CD4-positive, alpha-beta T cell treated with Interleukin-15 for 1 hour (primary cell): ENCODE measurements around the gene DUS4L.
"Not testable (repeated sequence)": the region's sequence is repeated elsewhere in the genome, so short reads cannot be mapped to it uniquely, and the experiment has no call there.

Experiments used
- DNase-seq: peaks from one replicate; pipeline ENCODE4 v3.0.0-alpha.2; 2020

Gene DUS4L

GRCh38 chr7:107563775-107564552 lies at the start of gene DUS4L, which contains the start of gene COG5:
Gene DUS4L, plus strand, starts transcription at chr7:107563971. Its CDS starts 3,100 bp downstream, at chr7:107567071.
Gene COG5, minus strand, starts transcription at chr7:107563920. Its CDS starts 24 bp downstream, at chr7:107563896.
- DNase-seq = peak; percentile 81

- no peak for DNase-seq
Measured at GRCh38 chr7:107526672-107527071, 37.1 kb upstream of the DUS4L start.

GRCh38 chr7:107527196-107527595 lies 36.6 kb upstream of the DUS4L start:
- no peak for DNase-seq

DNA sequence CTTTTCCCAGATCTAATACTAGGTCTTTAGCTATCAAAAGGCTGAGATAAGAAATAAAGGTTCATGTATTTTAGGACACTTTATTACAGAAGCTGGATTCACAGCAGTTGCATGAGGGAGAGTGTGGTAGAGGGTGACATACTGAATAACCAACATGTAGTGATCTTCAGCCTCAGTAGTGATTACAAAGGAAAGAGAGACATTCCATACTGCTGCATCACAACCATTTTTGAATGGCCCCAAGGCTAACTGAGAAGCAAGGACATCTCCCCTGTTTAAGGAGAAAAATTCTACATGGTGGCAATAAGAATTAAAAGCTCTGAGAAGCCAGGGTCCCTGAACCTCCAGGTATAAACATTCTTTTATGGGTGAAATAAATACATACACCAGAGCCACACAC lies 35.3 kb upstream of the DUS4L start:
- no peak for DNase-seq

GRCh38 chr7:107530751-107531150 lies 33.0 kb upstream of the DUS4L start:
- DNase-seq = no peak

- no peak for DNase-seq
Measured at GRCh38 chr7:107534139-107534538, 29.6 kb upstream of the DUS4L start.

DNA sequence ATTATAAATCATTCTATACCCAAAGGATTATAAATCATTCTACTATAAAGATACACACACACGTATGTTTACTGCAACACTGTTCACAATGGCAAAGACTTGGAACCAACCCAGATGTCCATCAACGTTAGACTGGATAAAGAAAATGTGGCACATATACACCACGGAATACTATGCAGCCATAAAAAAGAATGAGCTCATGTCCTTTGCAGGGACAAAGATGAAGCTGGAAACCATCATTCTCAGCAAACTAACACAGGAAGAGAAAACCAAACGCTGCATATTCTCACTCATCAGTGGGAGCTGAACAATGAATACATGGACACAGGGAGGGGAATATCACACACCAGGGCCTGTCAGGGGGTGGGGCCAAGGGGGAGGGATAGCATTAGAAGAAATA lies 26.5 kb upstream of the DUS4L start:
- not testable (repeated sequence) for DNase-seq

- no peak for DNase-seq
Measured at GRCh38 chr7:107538001-107538400, 25.8 kb upstream of the DUS4L start.

DNA sequence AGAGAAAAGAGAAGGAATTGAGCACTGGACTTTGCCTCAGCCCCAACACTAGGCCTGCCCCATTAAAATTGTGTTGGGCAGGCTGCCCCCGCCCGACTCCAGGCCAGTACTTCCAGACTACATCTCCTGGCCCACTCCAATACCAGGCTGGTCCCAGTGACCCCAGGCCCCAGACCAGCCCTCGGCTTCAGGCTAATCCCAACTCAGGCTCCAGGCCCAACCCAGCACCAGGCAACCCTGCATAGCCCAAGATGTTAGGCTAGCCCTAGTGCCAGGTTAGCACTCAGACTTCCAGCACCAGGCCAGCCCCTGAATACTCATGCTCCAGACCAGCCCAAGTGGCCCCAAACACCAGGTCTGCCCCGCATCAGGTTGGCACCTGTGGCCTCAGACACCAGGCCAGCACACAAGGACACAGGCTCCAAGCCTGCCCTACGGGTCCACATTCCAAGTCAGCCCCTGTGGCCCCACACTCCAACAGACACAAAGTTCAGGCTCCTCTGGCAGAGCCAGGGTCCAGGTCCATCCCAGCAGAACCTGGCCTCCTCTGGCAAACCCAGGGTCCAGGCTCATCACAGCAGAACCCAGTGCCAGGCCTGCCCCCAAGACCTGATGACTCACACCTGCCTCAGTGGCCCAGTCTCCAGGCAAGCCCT lies 20.3 kb upstream of the DUS4L start:
- DNase-seq = no peak

DNA sequence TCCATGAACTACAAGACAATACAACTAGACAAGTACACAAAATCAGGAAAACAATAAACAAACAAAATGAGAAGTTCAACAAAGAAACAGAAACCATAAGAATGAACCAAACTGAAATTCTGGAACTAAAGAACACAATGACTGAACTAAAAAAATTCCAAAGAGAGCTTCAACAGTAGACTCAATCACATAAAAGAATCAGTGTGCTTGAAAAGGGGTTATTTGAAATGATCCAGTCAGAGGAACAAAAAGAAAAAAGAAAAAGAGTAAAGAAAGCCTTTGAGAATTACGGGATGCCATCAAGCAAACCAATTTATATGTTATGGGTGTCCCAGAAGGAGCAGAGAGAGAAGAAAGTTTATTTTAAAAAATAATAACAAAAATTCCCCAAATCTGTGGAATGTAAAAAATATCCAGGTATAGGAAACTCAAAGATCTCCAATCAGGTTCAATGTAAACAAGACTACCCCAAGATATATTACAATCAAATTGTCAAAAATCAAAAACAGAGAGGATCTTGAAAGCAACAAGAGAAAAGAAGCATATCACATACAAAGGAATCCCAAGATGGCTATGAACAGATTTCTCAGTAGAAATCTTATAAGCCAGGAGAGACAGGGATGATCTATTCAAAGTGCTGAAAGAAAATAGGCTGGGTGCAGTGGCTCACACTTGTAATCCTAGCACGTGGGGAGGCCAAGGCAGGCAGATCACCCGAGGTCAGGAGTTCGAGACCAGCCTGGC lies 18.8 kb upstream of the DUS4L start:
- no peak for DNase-seq

- DNase-seq = no peak
Measured at GRCh38 chr7:107551936-107552335, 11.8 kb upstream of the DUS4L start.

DNA sequence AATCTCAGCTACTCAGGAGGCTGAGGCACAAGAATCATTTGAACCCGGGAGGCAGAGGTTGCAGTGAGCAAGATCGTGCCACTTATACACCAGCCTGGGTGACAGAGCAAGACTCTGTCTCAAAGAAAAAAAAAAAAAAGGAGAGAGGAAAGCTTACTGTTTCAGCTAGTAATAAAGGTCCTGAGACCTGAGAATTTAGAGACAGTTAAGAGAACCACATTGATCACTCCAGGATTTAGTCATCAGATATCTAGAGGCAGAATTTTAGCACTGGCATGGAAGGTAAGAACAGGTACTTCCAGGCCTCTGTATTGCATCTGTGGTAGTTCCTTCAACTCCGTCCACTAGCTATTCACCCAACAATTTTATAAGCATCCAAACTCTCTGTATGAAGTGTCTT lies 7.9 kb upstream of the DUS4L start:
- no peak for DNase-seq

- no peak for DNase-seq
Measured at GRCh38 chr7:107559864-107560263, 3.9 kb upstream of the DUS4L start.

- no peak for DNase-seq
Measured at GRCh38 chr7:107560898-107561516, 2.8 kb upstream of the DUS4L start.

DNA sequence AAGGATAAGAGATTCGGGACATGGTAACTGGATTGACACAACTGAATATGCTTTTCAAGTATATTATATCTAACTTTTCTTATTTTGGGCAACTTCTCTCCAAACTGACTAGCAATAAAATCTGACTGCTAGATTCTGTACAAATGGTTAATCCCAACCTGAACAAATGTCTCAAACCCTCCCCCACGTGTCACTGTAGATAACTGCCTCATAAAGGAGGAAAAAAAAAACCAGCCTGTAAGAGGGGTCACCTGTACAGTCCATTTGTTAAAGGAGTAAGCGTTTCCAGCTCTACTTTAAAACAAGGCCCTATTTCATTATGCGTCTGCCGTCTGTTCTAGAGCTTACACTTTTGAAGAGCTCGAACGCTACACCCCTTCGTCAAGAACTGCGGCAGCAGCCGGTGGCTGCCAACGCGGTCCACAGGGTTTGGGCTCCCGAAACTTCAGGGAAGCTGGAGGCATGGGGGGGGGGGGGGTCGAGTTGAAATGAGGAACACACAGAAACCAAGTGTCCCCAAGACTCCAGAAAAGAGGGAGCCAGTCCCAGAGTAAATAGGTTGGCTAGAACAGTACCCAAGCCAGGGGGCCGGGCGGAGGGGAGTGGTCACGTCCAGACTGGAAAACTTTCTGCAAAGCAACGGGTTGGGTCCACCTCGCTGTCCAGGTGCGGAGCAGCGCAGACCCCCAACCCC lies 543 bp upstream of the DUS4L start:
- DNase-seq = no peak

- no peak for DNase-seq
Measured at GRCh38 chr7:107564553-107565298, 955 bp downstream of the DUS4L start.

DNA sequence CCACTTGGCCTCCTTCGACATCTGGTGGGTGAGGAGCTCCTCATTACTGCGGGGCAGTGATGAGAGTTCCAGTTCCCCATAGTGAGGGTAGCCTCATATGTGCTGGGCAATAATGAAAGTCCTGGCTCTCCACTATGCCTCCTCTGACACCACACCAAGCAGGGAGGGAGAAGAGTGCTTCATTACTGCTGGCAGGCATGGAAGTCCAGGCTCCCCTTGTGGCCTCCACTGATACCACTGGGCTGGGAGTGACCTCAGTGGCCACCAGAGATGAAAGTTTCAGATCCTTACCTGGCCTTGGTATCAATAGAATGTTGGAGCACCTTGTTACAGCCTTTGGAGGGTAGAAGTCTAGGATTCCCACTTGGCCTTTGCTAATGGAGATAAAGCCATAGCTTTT lies 6.5 kb downstream of the DUS4L start:
- no peak for DNase-seq

GRCh38 chr7:107573537-107573936 lies 9.8 kb downstream of the DUS4L start:
- DNase-seq = no peak

DNA sequence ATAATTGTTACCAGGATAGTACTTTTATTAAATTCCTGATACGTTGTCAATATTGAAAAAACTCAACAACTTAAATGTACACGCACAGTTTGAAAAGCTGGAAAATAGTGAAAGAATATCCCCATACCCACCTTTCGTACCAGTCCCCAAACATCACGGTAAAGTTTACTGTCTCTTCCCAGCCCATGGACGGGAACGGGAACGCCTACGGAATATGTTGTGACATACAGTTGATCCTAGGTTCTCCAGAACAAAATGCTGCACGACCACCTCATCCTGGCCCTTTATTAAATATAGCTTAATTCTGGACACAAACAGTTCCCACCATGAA lies 15.7 kb downstream of the DUS4L start:
- DNase-seq = no peak

DNA sequence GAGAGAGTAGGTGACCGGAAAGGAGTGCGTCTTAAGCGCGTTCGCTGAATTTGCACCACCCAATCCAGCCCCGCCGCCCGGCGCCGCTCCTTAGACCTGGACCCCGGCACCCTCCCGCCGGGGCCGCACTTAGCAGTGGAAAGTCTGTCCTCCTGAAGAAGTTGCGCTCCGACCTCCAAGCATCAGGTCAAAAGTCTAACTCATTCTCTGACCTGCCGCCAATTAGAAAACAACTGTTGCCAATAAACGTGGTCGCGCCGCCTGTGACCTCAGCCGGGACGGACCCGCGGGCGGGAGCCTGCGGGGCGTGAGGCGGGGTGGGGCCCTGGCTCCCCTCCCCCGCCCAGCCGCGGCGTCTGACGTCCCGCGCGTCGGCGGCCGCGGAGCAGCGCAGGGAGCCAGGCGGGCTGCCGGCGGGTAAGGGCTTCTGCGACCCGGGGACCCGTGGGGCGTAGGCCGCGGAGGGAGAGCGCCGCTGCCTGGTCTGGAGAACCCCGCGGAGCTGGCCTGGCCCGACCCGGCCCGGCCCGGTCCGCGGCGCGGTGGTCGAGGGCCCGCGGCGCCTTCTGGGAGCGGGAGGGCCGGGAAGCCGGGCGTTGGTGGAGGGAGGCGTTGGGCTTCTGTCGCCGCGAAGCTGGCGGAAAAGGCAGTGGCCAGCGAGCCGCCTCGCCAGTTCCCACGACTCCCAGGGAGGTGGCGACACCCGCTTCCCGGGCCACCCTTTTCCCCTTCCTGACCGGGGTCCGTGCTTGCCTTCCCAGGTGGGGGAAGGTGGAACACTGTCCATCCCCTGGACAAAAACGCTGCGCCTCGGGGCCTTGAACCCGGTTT lies 16.3 kb downstream of the DUS4L start, which contains the start of gene BCAP29:
BCAP29 (plus strand) TSS at position 362 of the 831 bp plus-strand sequence. CDS start 527 bp downstream, outside the sequence.
- peak; percentile 68 for DNase-seq
